ENCODE measurements around the gene TNFAIP8. TPM values are rescaled to one million over a fixed set of nuclear protein-coding genes. Genes with fewer than 3 reads are reported as not detected.
A peak's percentile ranks its signal among the peaks of the same experiment; 100 is the strongest.

TNFAIP8 gene
- total RNA-seq, 2 experiments from 2014 or later, result 106 to 114 TPM

DNA sequence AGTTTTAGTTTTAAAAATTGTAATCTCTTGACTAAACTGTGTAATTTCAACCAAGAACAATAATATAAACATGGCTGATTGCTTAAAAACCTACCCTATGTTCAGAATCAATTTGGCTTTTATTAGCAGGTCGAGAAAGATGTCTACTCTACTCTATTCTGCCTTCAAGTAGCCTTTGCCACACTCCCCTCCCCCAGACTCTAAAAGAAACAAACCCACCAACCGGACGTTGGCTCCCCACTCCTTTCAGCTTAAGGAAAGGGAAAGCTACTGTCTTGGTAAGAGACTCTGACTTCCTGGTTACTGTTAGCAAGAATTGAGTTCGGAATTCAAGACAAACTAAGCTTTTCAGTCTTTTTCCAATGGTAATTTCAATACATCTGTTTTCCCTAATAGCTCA lies 46.7 kb downstream of the TNFAIP8 start:
- Mint-ChIP-seq H3K36me3 (ENCODE audit: low read depth) (peaks cover 2% of the 10 kb centered on the region), H3K27me3 (no peaks in the 10 kb centered on the region), H3K9me3 (no peaks in the 10 kb centered on the region), H3K27ac (peak overlapping the region; percentile 5), H3K4me3 (no peak overlapping the region), H3K4me1 (ENCODE audit: low read depth) (peaks cover 21% of the 10 kb centered on the region)
- ChIA-PET POLR2A (interaction anchor here (0.9 to 1.0 kb wide), 2 partner anchors 9 to 87 kb away, joined by 3 read pairs; no protein-coding TSS in a partner anchor), CTCF (interaction anchor here (1.4 kb wide), 1 partner anchor 414 kb away, joined by 3 read pairs; the partner anchor contains the start of gene DTWD2)
- intact Hi-C loops (cut with DNase I, micrococcal nuclease), result loop anchor here in 1 of 2 experiments (5.0 kb wide), 1 partner anchor 35 kb away; no protein-coding TSS in a partner anchor
- Histone ChIP-seq H3K36me3 (ENCODE audit: insufficient read depth, low read length) (no peaks in the 10 kb centered on the region), H3K27ac (ENCODE audit: low read depth in 1 of 2, low read length in 2 of 2) (no peak overlapping the region), H3K4me3 (ENCODE audit: low read length) (no peak overlapping the region), H3K9me3 (ENCODE audit: control insufficient read depth in 1 of 2, insufficient read depth in 1 of 2, low read length in 2 of 2) (no peaks in the 10 kb centered on the region), H3K4me1 (ENCODE audit: insufficient read depth, low read length) (no peaks in the 10 kb centered on the region), H3K27me3 (ENCODE audit: control insufficient read depth in 1 of 2, insufficient read depth in 2 of 2, low read length in 2 of 2) (no peaks in the 10 kb centered on the region)
- TF ChIP-seq, protein P1, sequence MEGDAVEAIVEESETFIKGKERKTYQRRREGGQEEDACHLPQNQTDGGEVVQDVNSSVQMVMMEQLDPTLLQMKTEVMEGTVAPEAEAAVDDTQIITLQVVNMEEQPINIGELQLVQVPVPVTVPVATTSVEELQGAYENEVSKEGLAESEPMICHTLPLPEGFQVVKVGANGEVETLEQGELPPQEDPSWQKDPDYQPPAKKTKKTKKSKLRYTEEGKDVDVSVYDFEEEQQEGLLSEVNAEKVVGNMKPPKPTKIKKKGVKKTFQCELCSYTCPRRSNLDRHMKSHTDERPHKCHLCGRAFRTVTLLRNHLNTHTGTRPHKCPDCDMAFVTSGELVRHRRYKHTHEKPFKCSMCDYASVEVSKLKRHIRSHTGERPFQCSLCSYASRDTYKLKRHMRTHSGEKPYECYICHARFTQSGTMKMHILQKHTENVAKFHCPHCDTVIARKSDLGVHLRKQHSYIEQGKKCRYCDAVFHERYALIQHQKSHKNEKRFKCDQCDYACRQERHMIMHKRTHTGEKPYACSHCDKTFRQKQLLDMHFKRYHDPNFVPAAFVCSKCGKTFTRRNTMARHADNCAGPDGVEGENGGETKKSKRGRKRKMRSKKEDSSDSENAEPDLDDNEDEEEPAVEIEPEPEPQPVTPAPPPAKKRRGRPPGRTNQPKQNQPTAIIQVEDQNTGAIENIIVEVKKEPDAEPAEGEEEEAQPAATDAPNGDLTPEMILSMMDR (IDR thresholded peaks at IDR 0.05), result no peak
- ATAC-seq (ENCODE audit: poor library complexity), result no peak
- no peak for DNase-seq

DNA sequence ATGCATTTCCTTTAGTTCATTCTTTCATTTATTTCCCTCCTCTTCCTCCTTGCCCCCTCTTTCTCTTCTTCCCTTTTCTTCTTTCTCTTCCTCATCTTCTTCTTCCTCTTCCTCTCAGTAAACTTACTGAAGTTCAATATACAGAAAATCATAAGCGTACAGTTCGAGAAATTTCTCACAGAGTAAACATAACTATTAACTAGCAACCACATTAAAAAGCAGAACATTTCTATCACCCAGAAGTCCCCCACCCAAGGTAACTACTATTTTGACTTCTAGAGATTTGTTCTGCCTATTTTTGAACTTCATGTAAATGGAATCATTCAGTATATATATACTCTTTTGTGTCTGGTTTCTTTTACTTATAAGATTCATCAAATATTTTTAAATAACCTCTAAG lies 48.2 kb downstream of the TNFAIP8 start:
- Mint-ChIP-seq H3K4me1 (ENCODE audit: low read depth) (peaks cover 8% of the 10 kb centered on the region), H3K9me3 (no peaks in the 10 kb centered on the region), H3K27me3 (no peaks in the 10 kb centered on the region), H3K36me3 (ENCODE audit: low read depth) (no peaks in the 10 kb centered on the region), H3K27ac (no peak overlapping the region), H3K4me3 (no peak overlapping the region)
- H3K4me3 ChIP-seq (ENCODE audit: low read length), result no peak overlapping the region
- intact Hi-C loops (cut with DNase I, micrococcal nuclease), result loop anchor here in 1 of 2 experiments (5.0 kb wide), 1 partner anchor 37 kb away; no protein-coding TSS in a partner anchor
- TF ChIP-seq, protein P1 (IDR thresholded peaks at IDR 0.05), result no peak
- CTCF ChIA-PET, result no interaction called here
- POLR2A ChIA-PET, result no interaction called here
- ATAC-seq (ENCODE audit: poor library complexity) (no peak), DNase-seq (no peak)
- H3K4me1 ChIP-seq (ENCODE audit: insufficient read depth, low read length), result no peaks in the 10 kb centered on the region
- no peak overlapping the region for H3K27ac ChIP-seq (ENCODE audit: low read depth in 1 of 2, low read length in 2 of 2)
- no peaks in the 10 kb centered on the region for H3K36me3 ChIP-seq (ENCODE audit: insufficient read depth, low read length)
- no peaks in the 10 kb centered on the region for H3K9me3 ChIP-seq (ENCODE audit: control insufficient read depth in 1 of 2, insufficient read depth in 1 of 2, low read length in 2 of 2)
- H3K27me3 ChIP-seq (ENCODE audit: control insufficient read depth in 1 of 2, insufficient read depth in 2 of 2, low read length in 2 of 2), result no peaks in the 10 kb centered on the region

DNA sequence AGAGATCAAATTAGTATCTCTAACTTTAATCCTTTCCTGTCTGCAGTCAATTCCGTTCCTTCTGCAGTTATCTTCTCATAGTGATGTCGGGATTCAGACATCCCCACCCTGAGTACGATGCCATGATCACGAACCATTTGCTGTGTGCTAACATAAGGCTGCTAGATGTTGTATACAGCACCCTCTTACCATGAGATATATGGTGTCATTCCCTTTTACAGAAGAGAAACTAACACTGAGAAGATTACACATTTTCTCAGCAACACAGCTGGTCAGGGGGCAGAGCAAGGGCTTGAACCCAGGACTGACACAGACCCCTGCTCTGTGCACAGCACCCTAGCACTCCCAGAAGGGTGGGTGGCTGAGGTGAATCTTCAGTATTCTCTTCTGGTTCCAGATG lies 49.6 kb downstream of the TNFAIP8 start:
- ChIA-PET CTCF (no interaction called here), POLR2A (no interaction called here)
- Mint-ChIP-seq H3K36me3 (ENCODE audit: low read depth) (no peaks in the 10 kb centered on the region), H3K4me3 (no peak overlapping the region), H3K27ac (no peak overlapping the region), H3K27me3 (no peaks in the 10 kb centered on the region), H3K9me3 (no peaks in the 10 kb centered on the region), H3K4me1 (ENCODE audit: low read depth) (peaks cover 1% of the 10 kb centered on the region)
- intact Hi-C loops (cut with DNase I, micrococcal nuclease), result no loop called here
- H3K4me1 ChIP-seq (ENCODE audit: insufficient read depth, low read length), result peaks cover 3% of the 10 kb centered on the region
- no peak for ATAC-seq (ENCODE audit: poor library complexity)
- TF ChIP-seq, protein P1 (IDR thresholded peaks at IDR 0.05), result no peak
- H3K4me3 ChIP-seq (ENCODE audit: low read length), result no peak overlapping the region
- H3K36me3 ChIP-seq (ENCODE audit: insufficient read depth, low read length), result no peaks in the 10 kb centered on the region
- H3K27ac ChIP-seq (ENCODE audit: low read depth in 1 of 2, low read length in 2 of 2), result no peak overlapping the region
- DNase-seq, result no peak
- H3K27me3 ChIP-seq (ENCODE audit: control insufficient read depth in 1 of 2, insufficient read depth in 2 of 2, low read length in 2 of 2), result no peaks in the 10 kb centered on the region
- H3K9me3 ChIP-seq (ENCODE audit: control insufficient read depth in 1 of 2, insufficient read depth in 1 of 2, low read length in 2 of 2), result no peaks in the 10 kb centered on the region

Data from CD4-positive, alpha-beta T cell (primary cell).